Nephron (organoid): ENCODE data around the gene HIPK2.

ENCODE experiments used
- H3K27ac Mint-ChIP-seq, 3 experiments: 2 replicates each; pipeline ENCODE4 v1.8.0; 2020; ENCODE audit warnings: mixed read lengths in 3 of 3, mild to moderate bottlenecking in 2 of 3, moderate library complexity in 1 of 3
- H3K27me3 Mint-ChIP-seq: 2 replicates; pipeline ENCODE4 v1.8.0; 2021; ENCODE audit warnings: low read depth, mild to moderate bottlenecking, moderate library complexity, mixed read lengths
- H3K36me3 Mint-ChIP-seq: 2 replicates; pipeline ENCODE4 v1.8.0; 2020; ENCODE audit warnings: low read depth, mixed read lengths
- H3K4me1 Mint-ChIP-seq: 2 replicates; pipeline ENCODE4 v1.8.0; 2020; ENCODE audit warnings: mixed read lengths
- H3K4me3 Mint-ChIP-seq, 3 experiments: 2 replicates each; pipeline ENCODE4 v1.8.0; 2020; ENCODE audit warnings: mild to moderate bottlenecking in 3 of 3, mixed read lengths in 3 of 3, moderate library complexity in 2 of 3
- H3K9me3 Mint-ChIP-seq: 2 replicates; pipeline ENCODE4 v1.8.0; 2020; ENCODE audit warnings: mixed read lengths
- TF ChIP-seq, protein P1 (sequence below), 3 experiments: fragments of 200-600 bp; sonication (generic); IDR thresholded peaks; one replicate each; pipeline ENCODE4 v1.5.0; 2021; ENCODE audit warnings: antibody characterized with exemption in 3 of 3; ENCODE audit not compliant: unreplicated experiment in 3 of 3

HIPK2 gene

DNA sequence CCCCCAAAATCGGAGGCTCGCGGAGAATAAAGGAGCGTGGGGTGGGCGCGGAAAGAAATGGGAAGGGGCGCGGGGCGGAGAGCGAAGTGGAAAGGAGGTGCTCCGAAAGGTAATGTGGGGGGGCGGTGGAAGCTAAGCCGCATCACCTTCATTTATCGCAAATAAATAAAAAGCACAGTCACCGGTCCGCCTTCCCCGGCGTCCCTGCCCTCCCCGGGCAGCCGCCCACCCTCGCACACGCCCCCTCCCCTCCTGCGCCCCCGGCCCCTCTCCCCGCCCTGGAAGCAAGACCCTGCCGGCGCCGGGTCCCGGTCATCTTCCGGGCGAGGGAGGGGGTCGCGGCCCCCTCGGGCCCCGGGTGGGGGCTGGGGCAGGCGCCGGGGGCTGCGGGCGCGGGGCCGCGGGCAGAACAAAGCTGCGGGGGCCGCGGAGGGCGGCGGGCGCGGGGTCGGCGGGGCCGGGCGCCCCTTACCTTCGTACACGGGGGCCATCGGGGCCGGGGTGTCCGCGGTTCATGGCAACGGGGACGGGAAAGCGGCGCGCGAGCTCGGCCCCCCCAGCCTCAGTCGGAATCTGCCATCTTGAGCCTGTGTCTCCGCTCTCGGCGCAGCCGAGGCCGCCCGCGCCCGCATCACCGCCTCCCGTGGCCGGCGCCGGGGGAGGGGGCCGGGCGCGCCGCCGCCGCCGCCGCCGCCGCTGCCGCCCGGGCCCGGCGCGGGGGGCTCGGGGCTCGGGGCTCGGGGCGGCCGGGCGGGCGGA, 486 bp downstream of the HIPK2 start:
- TF ChIP-seq, protein P1, sequence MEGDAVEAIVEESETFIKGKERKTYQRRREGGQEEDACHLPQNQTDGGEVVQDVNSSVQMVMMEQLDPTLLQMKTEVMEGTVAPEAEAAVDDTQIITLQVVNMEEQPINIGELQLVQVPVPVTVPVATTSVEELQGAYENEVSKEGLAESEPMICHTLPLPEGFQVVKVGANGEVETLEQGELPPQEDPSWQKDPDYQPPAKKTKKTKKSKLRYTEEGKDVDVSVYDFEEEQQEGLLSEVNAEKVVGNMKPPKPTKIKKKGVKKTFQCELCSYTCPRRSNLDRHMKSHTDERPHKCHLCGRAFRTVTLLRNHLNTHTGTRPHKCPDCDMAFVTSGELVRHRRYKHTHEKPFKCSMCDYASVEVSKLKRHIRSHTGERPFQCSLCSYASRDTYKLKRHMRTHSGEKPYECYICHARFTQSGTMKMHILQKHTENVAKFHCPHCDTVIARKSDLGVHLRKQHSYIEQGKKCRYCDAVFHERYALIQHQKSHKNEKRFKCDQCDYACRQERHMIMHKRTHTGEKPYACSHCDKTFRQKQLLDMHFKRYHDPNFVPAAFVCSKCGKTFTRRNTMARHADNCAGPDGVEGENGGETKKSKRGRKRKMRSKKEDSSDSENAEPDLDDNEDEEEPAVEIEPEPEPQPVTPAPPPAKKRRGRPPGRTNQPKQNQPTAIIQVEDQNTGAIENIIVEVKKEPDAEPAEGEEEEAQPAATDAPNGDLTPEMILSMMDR (IDR thresholded peaks at IDR 0.05; ENCODE audit: unreplicated experiment in 3 of 3) = no peak

DNA sequence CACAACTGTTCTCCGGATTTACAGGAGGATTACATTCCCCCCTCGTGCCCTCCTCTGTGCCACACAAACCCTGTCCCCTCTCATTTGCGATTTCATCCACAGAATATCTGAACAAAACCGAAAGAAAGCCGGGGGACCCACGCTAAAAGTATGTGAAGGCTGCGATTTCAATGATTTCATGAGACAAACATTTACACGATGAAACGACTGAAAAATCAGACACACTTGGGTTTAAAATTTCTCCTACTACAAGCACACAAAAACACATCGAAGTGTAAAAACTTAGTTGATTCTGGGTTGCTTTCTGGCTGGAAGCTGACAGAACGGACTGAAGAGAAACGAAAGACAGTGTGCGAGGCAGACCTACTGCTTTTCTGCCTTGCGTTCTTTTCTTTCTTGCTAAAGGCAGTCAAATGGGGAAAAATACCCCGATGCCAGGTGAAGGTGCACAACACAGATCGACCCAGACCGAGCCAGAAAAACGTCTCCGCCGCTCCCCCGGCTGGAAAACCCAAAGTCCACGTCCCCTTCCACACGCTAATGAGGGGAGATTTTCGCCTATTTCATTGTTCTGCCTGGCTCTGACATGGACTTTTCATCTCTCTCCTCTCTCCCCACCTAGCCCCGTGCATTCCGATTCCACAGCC, 1.2 kb downstream of the HIPK2 start:
- peak overlapping the region; percentile 96 to 100 (median 97) for H3K4me3 Mint-ChIP-seq
- H3K9me3 Mint-ChIP-seq = no peaks in the 10 kb centered on the region
- no peaks in the 10 kb centered on the region for H3K27me3 Mint-ChIP-seq
- peaks cover 53% of the 10 kb centered on the region for H3K4me1 Mint-ChIP-seq
- peaks cover 26% of the 10 kb centered on the region for H3K36me3 Mint-ChIP-seq
- TF ChIP-seq, protein P1 (IDR thresholded peaks at IDR 0.05; ENCODE audit: unreplicated experiment in 3 of 3) = no peak
- peak overlapping the region; percentile 98 to 99 (median 99) for H3K27ac Mint-ChIP-seq

More for the DNA sequence above, 486 bp downstream of the HIPK2 start:
- Mint-ChIP-seq H3K4me3 (peak overlapping the region; percentile 96 to 100 (median 97)), H3K4me1 (peaks cover 47% of the 10 kb centered on the region), H3K27me3 (no peaks in the 10 kb centered on the region), H3K27ac (peak overlapping the region; percentile 98 to 99 (median 99)), H3K36me3 (peaks cover 22% of the 10 kb centered on the region), H3K9me3 (no peaks in the 10 kb centered on the region)

DNA sequence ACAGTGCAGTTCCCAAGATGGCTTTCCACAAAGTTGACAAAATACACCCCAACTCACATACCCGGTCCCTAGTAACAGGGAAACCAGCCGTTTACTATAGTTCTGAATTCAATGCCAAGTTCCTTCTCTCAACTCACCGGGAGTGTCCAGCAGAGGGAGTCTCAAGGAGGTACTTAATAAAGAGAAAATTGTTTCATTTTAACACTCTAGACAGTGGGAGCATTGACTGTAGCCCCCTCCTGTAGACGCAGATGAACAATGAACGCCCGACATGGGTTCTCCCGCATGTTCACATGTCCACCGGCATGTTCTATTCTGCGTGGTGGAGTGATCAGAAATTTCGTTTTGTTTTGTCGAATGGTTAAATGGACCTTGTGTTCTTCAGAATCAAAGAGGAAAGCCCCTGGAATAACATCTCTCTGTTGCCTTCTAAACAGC, 1.9 kb downstream of the HIPK2 start:
- H3K36me3 Mint-ChIP-seq = peaks cover 27% of the 10 kb centered on the region
- H3K27me3 Mint-ChIP-seq = no peaks in the 10 kb centered on the region
- no peaks in the 10 kb centered on the region for H3K9me3 Mint-ChIP-seq
- peaks cover 56% of the 10 kb centered on the region for H3K4me1 Mint-ChIP-seq
- TF ChIP-seq, protein P1 (IDR thresholded peaks at IDR 0.05; ENCODE audit: unreplicated experiment in 3 of 3) = peak; percentile 68 to 74 (median 71)
- H3K4me3 Mint-ChIP-seq = peak overlapping the region; percentile 96 to 100 (median 97)
- H3K27ac Mint-ChIP-seq = peak overlapping the region; percentile 98 to 99 (median 99)

DNA sequence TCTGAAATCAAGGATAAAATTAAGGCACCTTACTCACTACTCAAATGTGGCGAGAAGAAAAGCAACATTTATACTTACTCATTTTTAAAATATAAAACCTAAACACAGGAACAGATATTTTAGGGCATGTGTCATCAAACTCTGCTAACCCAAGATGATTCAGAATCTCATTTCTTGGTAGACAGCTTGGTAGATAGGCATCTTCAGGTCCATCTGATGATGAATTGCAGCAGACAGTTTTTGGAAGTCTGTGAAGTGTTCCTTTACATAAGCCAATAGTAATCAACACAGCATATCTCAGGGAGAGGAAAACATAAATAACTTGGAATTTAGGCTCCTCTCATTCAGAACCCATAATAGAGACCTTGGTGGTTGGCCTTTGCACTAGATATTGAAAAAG, 3.4 kb downstream of the HIPK2 start:
- peaks cover 32% of the 10 kb centered on the region for H3K36me3 Mint-ChIP-seq
- peak overlapping the region; percentile 50 to 99 (median 99) for H3K27ac Mint-ChIP-seq
- no peaks in the 10 kb centered on the region for H3K27me3 Mint-ChIP-seq
- TF ChIP-seq, protein P1 (IDR thresholded peaks at IDR 0.05; ENCODE audit: unreplicated experiment in 3 of 3) = no peak
- H3K9me3 Mint-ChIP-seq = no peaks in the 10 kb centered on the region
- H3K4me3 Mint-ChIP-seq = peak overlapping the region; percentile 96 to 100 (median 97)
- peaks cover 61% of the 10 kb centered on the region for H3K4me1 Mint-ChIP-seq

DNA sequence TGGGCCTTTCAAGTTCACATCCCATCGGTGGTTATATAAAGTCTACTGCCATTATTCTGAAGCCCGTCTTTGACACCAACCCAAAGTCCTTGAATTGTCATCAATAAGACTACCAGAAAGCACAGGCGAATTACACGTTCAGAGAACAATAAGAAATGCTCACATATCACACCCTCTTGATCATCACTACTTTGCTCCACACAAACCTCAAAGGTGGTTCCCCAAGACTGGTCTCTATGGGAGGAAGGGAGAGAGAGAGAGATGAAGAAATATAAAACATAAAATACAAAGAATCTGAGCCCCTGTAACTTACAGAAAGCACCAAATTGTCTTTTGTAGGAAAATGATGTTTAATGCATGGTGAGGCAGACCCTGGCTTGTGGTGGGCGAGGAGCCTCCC, 4.4 kb downstream of the HIPK2 start:
- Mint-ChIP-seq H3K27ac (peak overlapping the region in 2 of 3 experiments; percentile 3 to 16), H3K27me3 (no peaks in the 10 kb centered on the region), H3K4me1 (peaks cover 58% of the 10 kb centered on the region), H3K9me3 (no peaks in the 10 kb centered on the region), H3K36me3 (peaks cover 40% of the 10 kb centered on the region), H3K4me3 (peak overlapping the region in 2 of 3 experiments; percentile 97 to 100)
- TF ChIP-seq, protein P1 (IDR thresholded peaks at IDR 0.05; ENCODE audit: unreplicated experiment in 3 of 3) = no peak
